HEK293 (cell line): ENCODE measurements around the gene PTPRJ.

Source experiments
- CTCF ChIA-PET: fragments of 350-600 bp; formaldehyde crosslinking; extraction: SDS; loops from one replicate; lab custom pipeline; 2021; ENCODE audit warnings: antibody characterized with exemption; lab: Yijun Ruan, JAX
- POLR2A ChIA-PET: fragments of 300-600 bp; formaldehyde crosslinking; extraction: SDS; loops from one replicate; lab custom pipeline; 2020; ENCODE audit warnings: antibody characterized with exemption, inconsistent platforms; lab: Yijun Ruan, JAX
- H3K27ac ChIP-seq: fragments of 200-500 bp; sonication (Bioruptor generic); 2 replicates; pipeline ENCODE4 v1.5.1; 2014; ENCODE audit warnings: low read depth, low read length, control low read depth, inconsistent platforms; ENCODE audit errors: extremely low read depth
- H3K36me3 ChIP-seq, 2 experiments: fragments of 200-500 bp in 1 of 2; sonication (Bioruptor generic) in 1 of 2; 1 replicate in 1 of 2; 2 replicates in 1 of 2; pipeline ENCODE4 v1.5.1; 2014 to 2017; ENCODE audit warnings: inconsistent platforms in 2 of 2, low read length in 2 of 2; ENCODE audit not compliant: control insufficient read depth in 2 of 2, insufficient read depth in 1 of 2
- H3K4me1 ChIP-seq: fragments of 200-500 bp; sonication (Bioruptor generic); 2 replicates; pipeline ENCODE4 v1.5.1; 2014; ENCODE audit warnings: mild to moderate bottlenecking, low read length, inconsistent platforms; ENCODE audit not compliant: control insufficient read depth, insufficient read depth
- H3K4me3 ChIP-seq: 2 replicates; pipeline ENCODE4 v1.5.1; 2011; ENCODE audit warnings: low read depth, mild to moderate bottlenecking, control low read depth, low read length, moderate library complexity
- H3K9me3 ChIP-seq: fragments of 200-500 bp; sonication (Bioruptor generic); 2 replicates; pipeline ENCODE4 v1.5.1; 2014; ENCODE audit warnings: low read depth, low read length, inconsistent platforms; ENCODE audit not compliant: control insufficient read depth, insufficient read depth
- GLI4 ChIP-seq: fragments of 450-650 bp; formaldehyde crosslinking; IDR thresholded peaks from 2 replicates; pipeline ENCODE4 v1.5.1; 2016; ENCODE audit warnings: missing biosample characterization, missing genetic modification characterization
- HOXD13 ChIP-seq: sonication (generic); formaldehyde crosslinking; IDR thresholded peaks from 2 replicates; pipeline ENCODE4 v1.8.0; 2022; ENCODE audit warnings: missing genetic modification reagents, borderline replicate concordance
- REST ChIP-seq: fragments of 450-650 bp; formaldehyde crosslinking; IDR thresholded peaks from 2 replicates; pipeline ENCODE4 v1.5.1; 2016; ENCODE audit warnings: missing biosample characterization, missing genetic modification characterization
- SCRT2 ChIP-seq: fragments of 450-650 bp; formaldehyde crosslinking; IDR thresholded peaks from 2 replicates; pipeline ENCODE4 v1.5.1; 2016; ENCODE audit warnings: missing biosample characterization, missing genetic modification characterization
- ZBTB11 ChIP-seq: fragments of 450-650 bp; formaldehyde crosslinking; conservative IDR thresholded peaks from 2 replicates; pipeline ENCODE4 v1.5.1; 2016; ENCODE audit warnings: low read depth, missing biosample characterization, missing genetic modification characterization
- ZBTB48 ChIP-seq: fragments of 450-650 bp; formaldehyde crosslinking; IDR thresholded peaks from 2 replicates; pipeline ENCODE4 v1.5.1; 2016; ENCODE audit warnings: missing biosample characterization, missing genetic modification characterization
- ZBTB8A ChIP-seq: fragments of 450-650 bp; formaldehyde crosslinking; IDR thresholded peaks from 2 replicates; pipeline ENCODE4 v1.5.1; 2016; ENCODE audit warnings: missing biosample characterization, missing genetic modification characterization
- ZNF132 ChIP-seq: fragments of 450-650 bp; formaldehyde crosslinking; IDR thresholded peaks from 2 replicates; pipeline ENCODE4 v1.5.1; 2017; ENCODE audit warnings: missing biosample characterization, missing genetic modification characterization, borderline replicate concordance
- ZNF18 ChIP-seq: fragments of 450-650 bp; formaldehyde crosslinking; IDR thresholded peaks from 2 replicates; pipeline ENCODE4 v1.5.1; 2016; ENCODE audit warnings: missing biosample characterization, missing genetic modification characterization
- ZNF23 ChIP-seq: fragments of 450-650 bp; formaldehyde crosslinking; IDR thresholded peaks from 2 replicates; pipeline ENCODE4 v1.5.1; 2016; ENCODE audit warnings: missing biosample characterization, missing genetic modification characterization, borderline replicate concordance
- ZNF24 ChIP-seq: fragments of 450-650 bp; formaldehyde crosslinking; IDR thresholded peaks from 2 replicates; pipeline ENCODE4 v1.5.1; 2016; ENCODE audit warnings: missing biosample characterization, missing genetic modification characterization
- ZNF26 ChIP-seq: fragments of 450-650 bp; formaldehyde crosslinking; IDR thresholded peaks from 2 replicates; pipeline ENCODE4 v1.5.1; 2016; ENCODE audit warnings: missing biosample characterization, missing genetic modification characterization
- ZNF335 ChIP-seq: fragments of 450-650 bp; formaldehyde crosslinking; conservative IDR thresholded peaks from 2 replicates; pipeline ENCODE4 v1.5.1; 2016; ENCODE audit warnings: missing biosample characterization, missing genetic modification characterization
- ZNF341 ChIP-seq: fragments of 450-650 bp; formaldehyde crosslinking; IDR thresholded peaks from 2 replicates; pipeline ENCODE4; 2016; ENCODE audit warnings: low read depth, missing biosample characterization, missing genetic modification characterization
- ZNF394 ChIP-seq: fragments of 450-650 bp; formaldehyde crosslinking; IDR thresholded peaks from 2 replicates; pipeline ENCODE4 v1.5.1; 2016; ENCODE audit warnings: missing biosample characterization, missing genetic modification characterization, mild to moderate bottlenecking, moderate library complexity, borderline replicate concordance
- ZNF561 ChIP-seq: fragments of 450-650 bp; IDR thresholded peaks from 2 replicates; pipeline ENCODE4 v1.5.1; 2018; ENCODE audit warnings: missing biosample characterization, missing genetic modification characterization, borderline replicate concordance
- ZNF707 ChIP-seq: fragments of 450-650 bp; formaldehyde crosslinking; IDR thresholded peaks from 2 replicates; pipeline ENCODE4 v1.5.1; 2016; ENCODE audit warnings: missing biosample characterization, missing genetic modification characterization
- ZNF792 ChIP-seq: fragments of 450-650 bp; formaldehyde crosslinking; IDR thresholded peaks from 2 replicates; pipeline ENCODE4 v1.5.1; 2016; ENCODE audit warnings: missing biosample characterization, missing genetic modification characterization
- TF ChIP-seq, protein P1 (sequence below): fragments of 450-650 bp; formaldehyde crosslinking; IDR thresholded peaks from 2 replicates; pipeline ENCODE4 v1.5.1; 2017; ENCODE audit warnings: missing biosample characterization, missing genetic modification characterization
- TF ChIP-seq, protein P2 (sequence below): fragments of 450-650 bp; formaldehyde crosslinking; IDR thresholded peaks from 2 replicates; pipeline ENCODE4 v1.5.1; 2016; ENCODE audit warnings: missing biosample characterization, missing genetic modification characterization
- TF ChIP-seq, protein P3 (sequence below): fragments of 450-650 bp; formaldehyde crosslinking; IDR thresholded peaks from 2 replicates; pipeline ENCODE4 v1.5.1; 2016; ENCODE audit warnings: missing biosample characterization, missing genetic modification characterization

Gene PTPRJ

GRCh38 chr11:48142889-48143288 is 162.5 kb downstream of the PTPRJ start:
- ChIA-PET POLR2A (no interaction called here), CTCF (interaction anchor here (0.6 kb wide), 1 partner anchor 8 kb away, joined by 3 read pairs; no protein-coding TSS in a partner anchor)
- no peak for TF ChIP-seq ZNF561
- no peak for TF ChIP-seq SCRT2 (tag by site-specific recombination)
- TF ChIP-seq ZNF394 = no peak
- no peak for TF ChIP-seq ZNF335 (tag by site-specific recombination)
- TF ChIP-seq ZBTB48 (tag by site-specific recombination) = no peak
- TF ChIP-seq ZNF792 (tag by site-specific recombination) = no peak
- no peak for TF ChIP-seq ZNF23 (tag by site-specific recombination)
- no peak for TF ChIP-seq HOXD13 (CRISPR knock-in tag)
- no peak for TF ChIP-seq ZNF132 (tag by site-specific recombination)
- TF ChIP-seq ZNF24 (tag by site-specific recombination) = no peak
- TF ChIP-seq ZNF18 (tag by site-specific recombination) = no peak
- TF ChIP-seq ZNF707 (tag by site-specific recombination) = no peak
- no peak for TF ChIP-seq ZNF341 (tag by site-specific recombination)
- TF ChIP-seq ZBTB11 (tag by site-specific recombination) = no peak
- TF ChIP-seq, protein P1, sequence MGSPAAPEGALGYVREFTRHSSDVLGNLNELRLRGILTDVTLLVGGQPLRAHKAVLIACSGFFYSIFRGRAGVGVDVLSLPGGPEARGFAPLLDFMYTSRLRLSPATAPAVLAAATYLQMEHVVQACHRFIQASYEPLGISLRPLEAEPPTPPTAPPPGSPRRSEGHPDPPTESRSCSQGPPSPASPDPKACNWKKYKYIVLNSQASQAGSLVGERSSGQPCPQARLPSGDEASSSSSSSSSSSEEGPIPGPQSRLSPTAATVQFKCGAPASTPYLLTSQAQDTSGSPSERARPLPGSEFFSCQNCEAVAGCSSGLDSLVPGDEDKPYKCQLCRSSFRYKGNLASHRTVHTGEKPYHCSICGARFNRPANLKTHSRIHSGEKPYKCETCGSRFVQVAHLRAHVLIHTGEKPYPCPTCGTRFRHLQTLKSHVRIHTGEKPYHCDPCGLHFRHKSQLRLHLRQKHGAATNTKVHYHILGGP (tag by site-specific recombination) = no peak
- H3K9me3 ChIP-seq = no peaks in the 10 kb centered on the region
- no peak overlapping the region for H3K4me3 ChIP-seq
- no peaks in the 10 kb centered on the region for H3K4me1 ChIP-seq
- peaks cover 0 to 48% of the 10 kb centered on the region in 2 experiments; a peak in 1 of 3 replicates for H3K36me3 ChIP-seq
- no peak overlapping the region for H3K27ac ChIP-seq

- Histone ChIP-seq H3K9me3 (no peaks in the 10 kb centered on the region), H3K36me3 (peaks cover 0 to 50% of the 10 kb centered on the region in 2 experiments; a peak in 1 of 3 replicates), H3K4me1 (no peaks in the 10 kb centered on the region), H3K4me3 (no peak overlapping the region), H3K27ac (no peak overlapping the region)
- ChIA-PET POLR2A (no interaction called here), CTCF (interaction anchor here (0.6 kb wide), 1 partner anchor 212 kb away, joined by 3 read pairs; no protein-coding TSS in a partner anchor)
- no peak for TF ChIP-seq REST (tag by site-specific recombination)
- TF ChIP-seq, protein P2, sequence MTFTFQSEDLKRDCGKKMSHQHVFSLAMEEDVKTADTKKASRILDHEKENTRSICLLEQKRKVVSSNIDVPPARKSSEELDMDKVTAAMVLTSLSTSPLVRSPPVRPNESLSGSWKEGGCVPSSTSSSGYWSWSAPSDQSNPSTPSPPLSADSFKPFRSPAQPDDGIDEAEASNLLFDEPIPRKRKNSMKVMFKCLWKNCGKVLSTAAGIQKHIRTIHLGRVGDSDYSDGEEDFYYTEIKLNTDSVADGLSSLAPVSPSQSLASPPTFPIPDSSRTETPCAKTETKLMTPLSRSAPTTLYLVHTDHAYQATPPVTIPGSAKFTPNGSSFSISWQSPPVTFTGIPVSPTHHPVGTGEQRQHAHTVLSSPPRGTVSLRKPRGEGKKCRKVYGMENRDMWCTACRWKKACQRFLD = no peak
- TF ChIP-seq ZBTB8A (tag by site-specific recombination) = no peak
- no peak for TF ChIP-seq GLI4 (tag by site-specific recombination)
- TF ChIP-seq ZNF26 (tag by site-specific recombination) = no peak
- TF ChIP-seq, protein P3, sequence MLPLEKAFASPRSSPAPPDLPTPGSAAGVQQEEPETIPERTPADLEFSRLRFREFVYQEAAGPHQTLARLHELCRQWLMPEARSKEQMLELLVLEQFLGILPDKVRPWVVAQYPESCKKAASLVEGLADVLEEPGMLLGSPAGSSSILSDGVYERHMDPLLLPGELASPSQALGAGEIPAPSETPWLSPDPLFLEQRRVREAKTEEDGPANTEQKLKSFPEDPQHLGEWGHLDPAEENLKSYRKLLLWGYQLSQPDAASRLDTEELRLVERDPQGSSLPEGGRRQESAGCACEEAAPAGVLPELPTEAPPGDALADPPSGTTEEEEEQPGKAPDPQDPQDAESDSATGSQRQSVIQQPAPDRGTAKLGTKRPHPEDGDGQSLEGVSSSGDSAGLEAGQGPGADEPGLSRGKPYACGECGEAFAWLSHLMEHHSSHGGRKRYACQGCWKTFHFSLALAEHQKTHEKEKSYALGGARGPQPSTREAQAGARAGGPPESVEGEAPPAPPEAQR (tag by site-specific recombination) = no peak
Observed at GRCh38 chr11:48148749-48149148, 168.4 kb downstream of the PTPRJ start.
